Natural killer cell (primary cell): Measurements from ENCODE around the gene CNOT3. TPM values are rescaled to one million over a fixed set of nuclear protein-coding genes. Genes with fewer than 3 reads are reported as not detected.
"Not testable (repeated sequence)": the region's sequence is repeated elsewhere in the genome, so short reads cannot be mapped to it uniquely, and the experiment has no call there.

ENCODE experiments used
- ATAC-seq, 3 donors: fragments of 150-1000 bp in 2 of 3; fragments of 200-7000 bp in 1 of 3; cut with Tn5 transposase; 1 replicate in 1 of 3; 2 replicates in 2 of 3; pipeline ENCODE4 v1.10.0; 2021; ENCODE audit warnings: mild to moderate bottlenecking in 2 of 3, moderate library complexity in 2 of 3
- DNase-seq, 2 donors: peaks; one replicate each; pipeline versions ENCODE4 v3.0.0 to v3.0.0-alpha.2; 2013 to 2021; ENCODE audit warnings: mixed read lengths in 1 of 2
- H3K27ac ChIP-seq: one replicate; pipeline ENCODE4 v1.5.1; 2013; ENCODE audit warnings: mild to moderate bottlenecking, low read length
- H3K27me3 ChIP-seq: one replicate; pipeline ENCODE4 v1.6.1; 2013; ENCODE audit warnings: low read length; ENCODE audit not compliant: control insufficient read depth, insufficient read depth
- H3K36me3 ChIP-seq: one replicate; pipeline ENCODE4 v1.6.1; 2013; ENCODE audit warnings: low read length; ENCODE audit not compliant: control insufficient read depth, insufficient read depth
- H3K4me1 ChIP-seq: one replicate; pipeline ENCODE4 v1.6.1; 2013; ENCODE audit warnings: low read length; ENCODE audit not compliant: control insufficient read depth, insufficient read depth
- H3K4me3 ChIP-seq: one replicate; pipeline ENCODE4 v1.5.1; 2013; ENCODE audit warnings: low read length
- H3K9me3 ChIP-seq: one replicate; pipeline ENCODE4 v1.6.1; 2013; ENCODE audit warnings: low read length; ENCODE audit not compliant: control insufficient read depth, insufficient read depth
- H3K27ac Mint-ChIP-seq, 2 donors: one replicate each; pipeline ENCODE4 v1.8.0; 2022; ENCODE audit warnings: mild to moderate bottlenecking in 2 of 2, mixed read lengths in 2 of 2, moderate library complexity in 1 of 2
- H3K27me3 Mint-ChIP-seq, 2 donors: one replicate each; pipeline ENCODE4 v1.8.0; 2022; ENCODE audit warnings: low read depth in 2 of 2, mixed read lengths in 2 of 2
- H3K36me3 Mint-ChIP-seq: one replicate; pipeline ENCODE4 v1.8.0; 2022; ENCODE audit warnings: mixed read lengths
- H3K4me1 Mint-ChIP-seq, 2 donors: one replicate each; pipeline ENCODE4 v1.8.0; 2022; ENCODE audit warnings: mixed read lengths in 2 of 2
- H3K4me3 Mint-ChIP-seq: one replicate; pipeline ENCODE4 v1.8.0; 2022; ENCODE audit warnings: mild to moderate bottlenecking, moderate library complexity, mixed read lengths
- H3K9me3 Mint-ChIP-seq, 2 donors: one replicate each; pipeline ENCODE4 v1.8.0; 2022; ENCODE audit warnings: mixed read lengths in 2 of 2
- CTCF ChIP-seq: fragments of 200-600 bp; IDR thresholded peaks from one replicate; pipeline ENCODE4 v1.8.0; 2022; ENCODE audit warnings: antibody characterized with exemption
- WGBS: methylation state at CpG from one replicate; pipeline ENCODE4 v1.1.7; 2013; ENCODE audit warnings: missing lambda C conversion rate; ENCODE audit not compliant: insufficient coverage; 5-methylcytosine and 5-hydroxymethylcytosine counted together
- intact Hi-C: fragments of 100-400 bp; cut with micrococcal nuclease; formaldehyde crosslinking; loops from one replicate; pipeline ENCODE4 v1.14.2; 2022
- total RNA-seq, 4 donors: library from RNA; stranded (reverse); fragments of 120-200 nt in 1 of 4; gene quantifications; one replicate each; pipeline versions ENCODE4 v1.2.3 to v1.2.4, GENCODE V29; 2013 to 2022

CNOT3 gene
- 10 to 100 TPM; 46.3 to 73.9 (median 51.7) TPM for total RNA-seq
- total RNA-seq (2013), result 15.3 TPM

GRCh38 chr19:54137699-54138488 is at the start of gene CNOT3:
TSS of gene CNOT3 (plus strand) at chr19:54137762. CDS start at chr19:54142979, 5,217 bp downstream.
- no peaks in the 10 kb centered on the region for H3K36me3 Mint-ChIP-seq
- intact Hi-C loops, result loop anchor here (1.0 kb wide), 4 partner anchors 21 to 52 kb away; partner anchors contain the start of genes LENG1, NDUFA3, PRPF31 and TFPT
- ATAC-seq (no peak), DNase-seq (peak; percentile 38 to 62)
- no peaks in the 10 kb centered on the region for H3K9me3 Mint-ChIP-seq
- no peaks in the 10 kb centered on the region for H3K27me3 Mint-ChIP-seq
- H3K4me1 Mint-ChIP-seq, result peaks cover 50 to 64% of the 10 kb centered on the region in 2 donors
- peaks cover 8% of the 10 kb centered on the region for H3K36me3 ChIP-seq
- peak within 1 kb of the TSS; percentile 76 for H3K4me3 ChIP-seq
- TF ChIP-seq CTCF, result no peak
- H3K4me1 ChIP-seq, result peaks cover 41% of the 10 kb centered on the region
- peak within 1 kb of the TSS; percentile 95 for H3K4me3 Mint-ChIP-seq
- H3K9me3 ChIP-seq, result peaks cover 3% of the 10 kb centered on the region
- peak within 1 kb of the TSS; percentile 94 for H3K27ac ChIP-seq
- WGBS, result under 1% methylated on average over 100 of the region's 103 CpGs
- no peaks in the 10 kb centered on the region for H3K27me3 ChIP-seq
- peak within 1 kb of the TSS; percentile 80 to 90 for H3K27ac Mint-ChIP-seq

GRCh38 chr19:54094426-54095000 is 43.0 kb upstream of the CNOT3 start:
- Mint-ChIP-seq H3K4me1 (peaks cover 17 to 18% of the 10 kb centered on the region in 2 donors), H3K27ac (peak overlapping the region in 1 of 2 donors; percentile 92), H3K36me3 (no peaks in the 10 kb centered on the region), H3K4me3 (peak overlapping the region; percentile 57), H3K27me3 (peaks cover 0 to 11% of the 10 kb centered on the region in 2 donors), H3K9me3 (no peaks in the 10 kb centered on the region)
- Histone ChIP-seq H3K9me3 (no peaks in the 10 kb centered on the region), H3K36me3 (no peaks in the 10 kb centered on the region), H3K27me3 (peaks cover 4% of the 10 kb centered on the region), H3K27ac (no peak overlapping the region), H3K4me1 (peaks cover 20% of the 10 kb centered on the region), H3K4me3 (no peak overlapping the region)
- no peak for TF ChIP-seq CTCF
- intact Hi-C loops, result no loop called here
- no peak for DNase-seq
- ATAC-seq, result no peak
- WGBS, result 37% methylated on average over 17 of the region's 17 CpGs

- Histone ChIP-seq H3K4me3 (peak overlapping the region; percentile 26), H3K36me3 (no peaks in the 10 kb centered on the region), H3K27ac (no peak overlapping the region), H3K4me1 (peaks cover 20% of the 10 kb centered on the region), H3K9me3 (no peaks in the 10 kb centered on the region), H3K27me3 (peaks cover 4% of the 10 kb centered on the region)
- TF ChIP-seq CTCF, result no peak
- peak overlapping the region; percentile 98 for H3K4me3 Mint-ChIP-seq
- intact Hi-C loops, result no loop called here
- DNase-seq (no peak), ATAC-seq (no peak)
- H3K9me3 Mint-ChIP-seq, result no peaks in the 10 kb centered on the region
- H3K36me3 Mint-ChIP-seq, result no peaks in the 10 kb centered on the region
- peaks cover 17 to 18% of the 10 kb centered on the region in 2 donors for H3K4me1 Mint-ChIP-seq
- H3K27me3 Mint-ChIP-seq, result peaks cover 0 to 11% of the 10 kb centered on the region in 2 donors
- H3K27ac Mint-ChIP-seq, result peak overlapping the region in 1 of 2 donors; percentile 92
- WGBS, result 78% methylated on average over 22 of the region's 22 CpGs
Observed at GRCh38 chr19:54095136-54095858, 42.3 kb upstream of the CNOT3 start.

- Histone ChIP-seq H3K4me1 (peaks cover 20% of the 10 kb centered on the region), H3K27ac (peak overlapping the region; percentile 58), H3K4me3 (peak overlapping the region; percentile 26)
- peak overlapping the region; percentile 92 to 93 for H3K27ac Mint-ChIP-seq
- H3K9me3 ChIP-seq, H3K36me3 Mint-ChIP-seq, H3K27me3 ChIP-seq, H3K9me3 Mint-ChIP-seq, H3K36me3 ChIP-seq, intact Hi-C loops: not testable (repeated sequence)
- ATAC-seq (peak; percentile 85 to 87 (median 86)), DNase-seq (peak; percentile 57 to 76)
- H3K4me1 Mint-ChIP-seq, result peaks cover 17 to 19% of the 10 kb centered on the region in 2 donors
- peaks cover 0 to 11% of the 10 kb centered on the region in 2 donors for H3K27me3 Mint-ChIP-seq
- H3K4me3 Mint-ChIP-seq, result peak overlapping the region; percentile 98
- under 1% methylated on average over 46 of the region's 46 CpGs for WGBS
Observed at GRCh38 chr19:54095859-54096616, 41.5 kb upstream of the CNOT3 start.
